ENCODE data around the gene FMN1.
"Not testable (repeated sequence)": the region's sequence is repeated elsewhere in the genome, so short reads cannot be mapped to it uniquely, and the experiment has no call there.

FMN1 gene

GRCh38 chr15:32873284-32874114 lies 321.0 kb downstream of the FMN1 start:
- DNase-seq, result no peak

- no peak for DNase-seq
These were observed 321.8 kb downstream of the FMN1 start for GRCh38 chr15:32872621-32873283.

- no peak for DNase-seq
These were observed 322.6 kb downstream of the FMN1 start for GRCh38 chr15:32871883-32872282.

- peak in 1 of 2 donors; percentile 28 for DNase-seq
These were observed 324.1 kb downstream of the FMN1 start for GRCh38 chr15:32870240-32871033.

GRCh38 chr15:32869776-32870175 lies 324.7 kb downstream of the FMN1 start:
- DNase-seq, result no peak

GRCh38 chr15:32867313-32867626 lies 327.2 kb downstream of the FMN1 start:
- DNase-seq, result no peak

GRCh38 chr15:32866454-32867312 lies 327.8 kb downstream of the FMN1 start:
- DNase-seq, result no peak

GRCh38 chr15:32864841-32865240 lies 329.7 kb downstream of the FMN1 start:
- no peak for DNase-seq

- DNase-seq, result no peak
These were observed 330.5 kb downstream of the FMN1 start for GRCh38 chr15:32864051-32864450.

- DNase-seq, result no peak
These were observed 332.8 kb downstream of the FMN1 start for GRCh38 chr15:32861761-32862160.

GRCh38 chr15:32861174-32861573 lies 333.3 kb downstream of the FMN1 start:
- DNase-seq, result no peak

GRCh38 chr15:32859996-32860395 lies 334.5 kb downstream of the FMN1 start:
- DNase-seq, result no peak

GRCh38 chr15:32859251-32859650 lies 335.3 kb downstream of the FMN1 start:
- no peak for DNase-seq

- DNase-seq, result no peak
These were observed 336.8 kb downstream of the FMN1 start for GRCh38 chr15:32857732-32858131.

- no peak for DNase-seq
These were observed 337.8 kb downstream of the FMN1 start for GRCh38 chr15:32856753-32857152.

- DNase-seq, result no peak
These were observed 338.6 kb downstream of the FMN1 start for GRCh38 chr15:32855942-32856341.

GRCh38 chr15:32853592-32853991 lies 340.9 kb downstream of the FMN1 start:
- no peak for DNase-seq

- no peak for DNase-seq
These were observed 341.7 kb downstream of the FMN1 start for GRCh38 chr15:32852771-32853170.

GRCh38 chr15:32852017-32852416 lies 342.5 kb downstream of the FMN1 start:
- DNase-seq, result no peak

- no peak for DNase-seq
These were observed 342.9 kb downstream of the FMN1 start for GRCh38 chr15:32851572-32851971.

- DNase-seq, result no peak
These were observed 344.5 kb downstream of the FMN1 start for GRCh38 chr15:32849769-32850668.

- DNase-seq, result not testable (repeated sequence)
These were observed 347.8 kb downstream of the FMN1 start for GRCh38 chr15:32846671-32847070.

Measured in activated CD4-positive, alpha-beta T cell treated with anti-CD3 and anti-CD28 coated beads for 4 hours (primary cell).